8988T (cell line): ENCODE results near the gene TRABD2B.

Source experiments
- DNase-seq: peaks from one replicate; pipeline ENCODE4 v3.0.0; 2011

TRABD2B gene

DNA sequence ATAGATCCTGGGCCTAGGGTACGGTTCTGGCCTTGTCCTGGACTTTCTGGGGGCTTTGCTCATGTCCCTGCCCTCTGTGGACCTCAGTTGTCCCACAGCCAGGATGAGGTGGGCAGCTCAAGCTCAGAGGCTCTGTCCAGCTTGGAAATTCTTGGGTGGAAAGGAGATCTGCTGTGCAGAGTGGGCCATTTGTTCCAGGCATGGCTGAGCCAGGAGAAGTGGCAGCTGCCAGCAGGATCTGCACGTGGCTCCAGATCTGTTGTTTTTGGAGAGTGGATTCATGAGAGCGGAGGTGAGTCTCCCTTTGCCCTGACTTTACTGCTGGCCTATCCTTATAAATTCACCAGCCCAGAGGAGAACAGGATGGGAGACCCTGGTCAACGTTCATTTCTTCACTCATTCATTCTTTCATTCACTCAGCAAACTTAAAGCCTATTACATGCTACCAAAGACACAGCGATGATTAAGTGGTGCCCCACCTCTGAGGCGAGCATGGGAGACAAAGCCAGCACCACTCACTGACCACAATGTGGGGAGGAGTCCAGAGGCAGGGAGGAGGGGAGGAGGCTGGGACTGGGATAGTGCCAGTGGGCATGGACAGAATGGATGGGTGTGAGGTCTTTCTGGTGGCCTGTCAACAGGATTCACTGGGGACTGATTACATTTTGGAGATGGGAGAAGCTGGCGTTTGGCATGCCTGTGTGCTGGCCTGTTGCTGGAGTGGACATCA, 205.1 kb downstream of the TRABD2B start:
- DNase-seq: no peak

DNA sequence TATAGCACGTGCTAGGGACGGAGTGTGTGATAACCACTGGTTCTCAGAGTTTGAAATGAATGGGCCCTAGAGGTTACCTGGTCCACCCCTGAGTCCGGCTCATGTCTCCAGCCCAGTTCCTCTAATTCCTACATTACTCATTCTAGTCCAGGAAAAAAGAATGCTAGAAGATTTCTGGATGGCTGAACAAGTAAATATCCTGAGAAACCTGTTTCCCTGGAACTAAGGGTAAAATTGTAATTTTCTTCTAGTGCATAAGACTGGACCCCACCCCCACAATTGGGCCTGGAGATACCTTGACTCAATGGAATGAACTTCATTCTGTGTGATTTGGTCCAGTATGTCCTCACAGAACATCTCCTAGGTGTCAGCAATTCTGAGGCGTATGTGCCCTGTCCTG, 208.4 kb downstream of the TRABD2B start:
- no peak for DNase-seq

DNA sequence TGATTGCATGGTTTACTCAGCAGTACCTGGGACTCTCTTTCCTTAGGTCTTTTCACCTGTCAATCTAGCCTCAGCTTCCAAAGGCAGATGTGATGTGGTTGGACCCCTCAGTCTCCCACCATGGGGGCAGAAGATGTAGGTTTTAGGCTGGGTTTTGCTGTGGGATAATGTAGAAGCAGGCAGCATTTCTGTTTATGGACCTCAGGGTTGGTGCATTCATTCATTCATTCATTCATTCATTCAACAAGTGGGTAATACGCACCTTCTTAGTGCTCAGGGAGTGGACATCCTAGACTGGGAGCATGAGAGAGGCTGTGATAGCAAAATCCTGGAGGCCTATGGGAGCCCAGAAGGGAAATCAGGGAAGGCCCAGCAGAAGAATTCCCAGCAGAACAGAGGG, 209.6 kb downstream of the TRABD2B start:
- no peak for DNase-seq

DNA sequence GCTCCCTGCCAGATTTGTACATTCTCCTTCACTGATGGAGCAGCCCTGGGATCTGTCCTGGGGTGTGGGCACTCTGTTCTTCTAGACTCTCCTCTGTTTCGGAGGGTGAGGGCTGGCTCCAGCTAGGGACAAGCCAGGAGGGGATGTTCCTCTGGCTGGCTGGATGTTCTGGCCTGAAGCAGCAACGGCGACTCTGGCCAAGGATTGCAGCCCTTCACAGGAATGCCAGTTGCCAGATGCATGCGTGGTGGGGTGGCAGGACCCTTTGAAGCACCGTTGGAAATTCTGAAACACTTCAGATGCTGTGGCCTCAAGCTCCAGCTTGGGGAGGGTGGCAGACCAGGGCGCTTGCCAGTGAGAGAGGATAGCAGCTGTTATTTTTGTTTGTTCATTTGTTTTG, 210.9 kb downstream of the TRABD2B start:
- no peak for DNase-seq

DNA sequence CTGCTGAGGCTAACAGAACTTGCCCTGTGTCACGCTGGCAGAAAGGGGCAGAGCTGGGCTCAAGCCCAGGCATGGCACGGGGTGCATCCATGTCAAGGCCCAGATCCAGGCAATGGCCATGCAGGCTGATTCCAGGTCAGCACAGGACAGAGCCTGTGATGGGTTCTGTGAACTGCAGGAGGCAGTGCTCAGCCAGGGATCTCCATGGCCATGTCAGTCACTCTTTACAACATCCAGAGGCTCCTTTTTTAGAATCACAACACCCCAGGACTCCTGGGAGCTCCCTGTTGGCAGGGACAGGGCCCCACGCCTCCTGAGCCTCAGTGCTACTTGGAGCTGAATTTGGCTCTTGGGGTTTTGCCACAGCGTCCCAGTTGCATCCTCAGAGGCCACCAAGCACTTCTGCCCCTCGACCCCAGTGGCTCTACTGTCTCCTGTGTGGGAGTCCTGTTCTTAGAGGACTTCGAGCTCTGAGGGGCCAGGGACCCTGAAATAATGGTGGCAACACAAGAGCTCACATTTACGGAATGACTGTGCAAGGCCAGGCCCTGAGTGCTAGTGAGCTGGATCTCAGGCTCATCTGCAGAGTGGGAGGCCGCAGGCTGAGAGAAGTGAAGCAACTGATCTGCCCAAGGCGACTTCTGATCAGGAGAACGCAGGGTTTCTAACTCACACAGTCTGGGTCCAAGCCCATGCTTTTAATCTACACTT, 211.5 kb downstream of the TRABD2B start:
- no peak for DNase-seq

DNA sequence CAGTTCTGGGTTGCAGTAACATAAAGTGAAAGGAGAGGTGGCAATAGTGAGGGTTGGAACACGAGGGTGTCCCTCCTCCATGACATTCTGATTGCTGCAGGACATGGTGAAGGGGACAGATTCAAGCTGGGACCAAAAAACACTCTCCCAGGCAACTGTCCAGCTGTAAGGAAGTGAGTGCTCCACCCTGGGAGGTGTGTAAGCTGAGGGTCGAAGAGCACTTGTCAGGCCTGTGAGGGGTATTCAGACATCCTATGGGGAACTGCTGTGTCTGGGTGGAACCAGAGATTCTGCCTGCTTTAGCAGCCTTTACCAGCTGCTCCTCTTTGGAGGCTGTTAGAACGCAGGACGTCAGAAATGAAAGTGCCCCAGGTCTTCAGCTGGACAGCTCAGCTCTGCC, 212.1 kb downstream of the TRABD2B start:
- DNase-seq: no peak

DNA sequence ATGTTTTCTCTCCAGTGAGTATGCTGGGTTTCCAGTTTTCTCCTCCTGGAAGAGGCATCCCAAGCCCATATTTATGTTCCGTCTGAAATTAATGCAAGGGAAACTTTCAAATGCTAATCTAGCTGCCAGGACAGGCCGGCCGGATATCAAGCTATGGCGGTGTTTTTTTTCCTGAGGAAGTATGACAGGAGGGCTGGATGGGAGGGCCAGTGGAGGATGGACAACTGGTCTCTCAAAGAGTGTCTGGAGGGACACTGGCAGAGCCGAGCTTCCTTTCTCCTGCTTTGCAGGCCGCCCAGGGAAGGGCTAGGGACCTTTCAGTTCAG, 212.7 kb downstream of the TRABD2B start:
- DNase-seq: no peak

DNA sequence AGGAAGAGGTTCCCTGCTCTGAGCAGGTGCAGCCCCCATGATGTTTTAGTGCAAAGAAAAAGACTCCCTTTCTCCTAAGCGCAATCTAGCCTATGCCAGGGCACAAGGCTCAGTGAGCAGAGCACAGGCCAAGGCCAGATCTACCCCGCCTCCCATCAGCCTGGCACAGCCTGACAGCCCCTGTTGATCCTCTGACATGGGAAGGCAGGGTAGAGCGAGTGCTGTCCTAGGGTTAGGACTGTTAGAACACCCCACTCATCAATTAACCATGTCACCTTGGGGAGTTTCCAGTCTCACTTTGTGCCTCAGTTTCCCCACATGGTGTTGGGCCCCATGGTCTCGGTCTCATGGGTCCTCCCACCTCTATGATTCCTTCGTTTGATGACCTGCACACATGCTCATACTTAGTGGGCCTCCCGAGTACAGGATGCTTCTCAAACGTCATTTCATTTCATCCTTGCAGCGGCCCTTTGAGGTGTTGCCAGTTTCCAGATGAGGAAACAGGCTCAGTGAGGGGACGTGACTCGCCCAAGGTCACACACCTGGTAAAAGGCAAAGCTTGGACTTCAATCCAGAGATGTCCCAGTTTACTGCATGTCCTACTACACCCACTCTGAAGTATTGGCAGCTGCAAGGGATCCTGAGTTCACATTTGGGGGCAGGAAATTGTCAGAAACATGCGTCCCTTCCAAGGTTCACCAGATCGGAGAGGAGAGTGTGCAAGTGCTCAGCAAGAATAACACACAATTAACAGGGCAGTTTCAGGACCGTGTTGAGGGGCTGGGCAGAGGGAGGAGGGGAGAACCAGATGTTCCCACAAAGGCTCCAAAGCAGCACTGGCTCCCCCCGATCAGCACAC, 213.3 kb downstream of the TRABD2B start:
- DNase-seq: no peak

DNA sequence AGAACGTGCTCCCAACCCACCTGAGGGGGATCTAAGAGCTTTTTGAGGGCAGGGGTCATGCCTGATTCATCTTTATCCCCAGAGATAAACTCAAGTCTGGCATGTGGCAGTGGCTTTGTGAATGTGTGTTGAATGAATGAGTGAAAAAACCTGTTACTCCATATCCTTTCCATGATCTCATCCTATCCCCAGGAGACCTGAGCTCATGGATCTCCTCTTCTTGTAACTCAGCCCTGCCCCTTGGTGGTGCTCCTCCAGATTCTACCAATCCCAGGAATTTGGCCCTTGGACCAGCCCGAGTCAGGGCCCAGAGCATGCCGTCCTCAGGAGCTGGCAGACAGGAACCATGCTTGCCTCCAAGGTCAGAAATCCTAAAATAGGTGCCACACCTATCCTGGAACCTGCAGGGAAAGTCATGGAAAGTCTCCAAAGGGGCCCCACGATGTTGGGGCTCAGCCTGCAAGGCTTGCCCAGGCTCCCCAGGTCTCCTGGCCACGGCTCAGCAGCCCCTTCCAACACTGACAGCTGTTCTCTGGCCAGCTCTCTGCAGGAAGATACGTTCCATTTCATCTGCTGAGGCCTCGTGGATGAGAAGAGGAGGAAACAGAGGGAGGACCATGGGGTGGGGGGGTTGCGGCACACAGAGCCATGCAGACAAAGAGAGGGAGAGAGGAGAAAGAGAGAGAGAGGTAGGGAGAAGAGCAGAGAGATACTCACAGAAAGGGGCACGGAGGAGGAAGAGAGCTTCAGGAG, 214.6 kb downstream of the TRABD2B start:
- DNase-seq: no peak

DNA sequence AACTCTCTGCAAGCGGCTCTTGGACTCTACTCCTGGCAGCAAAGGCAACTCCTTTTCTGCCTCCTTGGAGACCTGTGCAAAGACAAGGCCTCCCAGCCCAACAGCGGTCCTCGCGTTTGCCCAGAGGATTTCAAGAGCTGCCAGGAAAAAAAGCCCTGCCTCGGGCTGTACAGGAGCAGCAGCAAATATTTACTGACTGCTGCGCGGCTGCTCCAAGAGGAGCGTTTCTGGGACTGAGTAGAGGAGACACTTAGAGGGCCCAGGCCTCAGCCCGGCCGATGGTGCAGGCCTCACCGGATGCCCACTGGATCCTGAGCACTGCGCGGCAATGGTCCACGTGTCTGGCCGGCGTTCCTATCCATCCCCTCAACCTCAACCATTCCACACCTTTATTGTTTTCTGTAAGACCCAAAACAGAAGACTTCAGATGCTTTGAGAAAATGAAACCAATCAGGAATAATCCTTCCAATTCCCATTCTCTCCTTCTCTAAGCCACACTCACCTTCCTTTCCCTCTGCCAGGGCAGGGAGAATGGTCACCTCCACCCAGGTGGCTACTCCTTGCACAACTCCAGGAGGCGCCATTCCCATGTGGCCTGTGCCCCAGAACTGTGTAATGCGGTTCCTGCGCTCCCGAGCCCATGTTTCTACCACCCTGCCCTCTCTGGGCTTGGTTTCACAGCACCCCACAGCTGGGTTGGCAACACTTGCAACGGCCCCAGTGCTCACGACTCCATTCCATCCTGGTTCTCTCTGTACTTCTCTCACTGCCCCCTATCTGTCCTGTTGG, 215.8 kb downstream of the TRABD2B start:
- no peak for DNase-seq

DNA sequence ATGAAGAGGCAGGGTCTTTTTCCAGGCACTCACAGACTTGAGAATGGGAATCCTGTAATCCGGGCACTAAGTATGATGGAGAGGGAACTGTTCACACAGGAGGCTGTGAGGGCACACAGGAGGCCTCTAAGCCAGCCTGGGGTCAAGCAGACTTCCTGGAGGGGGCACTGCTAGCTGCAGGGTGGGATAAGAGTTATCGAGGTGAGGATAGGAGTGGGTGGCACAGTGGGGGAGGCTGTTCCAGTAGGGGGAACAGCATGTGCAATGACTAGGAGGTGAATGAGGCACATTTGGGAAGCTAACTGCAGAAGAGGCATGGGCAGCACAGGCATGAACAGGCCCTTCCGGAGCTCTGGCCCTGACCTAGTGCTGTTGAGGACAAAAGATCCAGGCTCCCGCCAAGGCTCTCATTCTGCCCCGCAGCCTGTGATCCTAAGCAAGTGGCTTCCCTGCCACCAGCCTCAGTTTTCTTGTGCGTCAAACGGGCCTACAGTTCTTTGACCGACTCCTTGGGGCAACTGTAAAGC, 216.7 kb downstream of the TRABD2B start:
- DNase-seq: no peak

DNA sequence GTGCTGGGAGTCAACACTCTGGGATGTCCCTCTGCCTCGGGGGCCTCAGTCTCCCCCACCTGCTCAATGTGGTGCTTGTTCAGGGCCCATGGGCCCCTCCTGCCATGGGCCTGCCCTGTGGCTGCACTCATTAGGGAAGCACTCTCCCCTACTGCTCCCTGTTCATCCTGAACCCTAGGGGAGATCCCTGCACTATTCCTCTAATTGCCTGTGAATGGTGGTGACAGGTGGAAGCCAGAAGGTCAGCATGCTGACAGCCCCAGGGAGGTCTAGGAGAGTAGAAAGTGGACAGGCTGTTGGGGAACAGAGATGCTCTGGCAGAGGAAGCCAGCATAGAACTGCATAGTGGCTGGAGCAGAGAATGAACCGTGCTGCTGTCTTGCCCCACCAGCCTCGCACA, 217.6 kb downstream of the TRABD2B start:
- DNase-seq: no peak

DNA sequence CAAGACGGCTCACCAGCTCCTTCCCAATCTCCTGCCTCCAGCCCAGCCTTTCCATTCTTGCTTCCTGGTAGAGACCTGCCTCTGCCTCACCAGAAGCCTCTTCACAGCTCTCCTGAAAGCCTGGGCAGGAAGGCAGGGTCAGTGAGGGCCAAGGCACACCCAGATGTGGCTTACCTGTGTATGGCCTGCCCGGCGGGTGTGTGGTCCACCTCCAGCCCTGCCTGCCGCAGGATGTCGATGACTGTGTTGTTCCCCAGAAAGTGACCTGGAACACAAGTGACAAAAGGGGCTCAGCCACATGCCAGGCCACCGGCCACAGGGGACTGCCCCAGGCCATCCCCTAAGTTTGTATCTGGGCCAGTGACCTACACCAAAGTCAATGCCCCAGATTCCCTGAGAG, 218.9 kb downstream of the TRABD2B start:
- DNase-seq: no peak

DNA sequence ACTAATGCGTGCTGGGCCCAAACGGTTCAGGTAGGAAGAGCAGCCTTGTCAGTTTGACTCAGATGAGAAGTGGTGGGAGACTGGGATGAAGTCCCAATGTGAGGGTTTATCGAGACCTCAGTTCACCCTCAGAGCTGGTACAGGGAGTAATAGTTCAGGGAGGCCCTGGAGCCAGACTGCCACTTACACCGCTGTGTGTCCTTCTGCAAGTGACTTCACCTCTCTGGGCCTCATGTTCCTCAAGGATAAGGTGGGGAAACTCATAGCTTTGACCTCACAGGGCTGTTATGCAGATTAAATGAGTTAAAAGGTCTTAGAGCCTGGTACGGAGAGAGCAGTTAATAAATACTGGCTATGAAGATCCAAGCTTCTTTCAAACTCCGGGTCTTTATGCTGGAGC, 219.9 kb downstream of the TRABD2B start:
- DNase-seq: no peak

DNA sequence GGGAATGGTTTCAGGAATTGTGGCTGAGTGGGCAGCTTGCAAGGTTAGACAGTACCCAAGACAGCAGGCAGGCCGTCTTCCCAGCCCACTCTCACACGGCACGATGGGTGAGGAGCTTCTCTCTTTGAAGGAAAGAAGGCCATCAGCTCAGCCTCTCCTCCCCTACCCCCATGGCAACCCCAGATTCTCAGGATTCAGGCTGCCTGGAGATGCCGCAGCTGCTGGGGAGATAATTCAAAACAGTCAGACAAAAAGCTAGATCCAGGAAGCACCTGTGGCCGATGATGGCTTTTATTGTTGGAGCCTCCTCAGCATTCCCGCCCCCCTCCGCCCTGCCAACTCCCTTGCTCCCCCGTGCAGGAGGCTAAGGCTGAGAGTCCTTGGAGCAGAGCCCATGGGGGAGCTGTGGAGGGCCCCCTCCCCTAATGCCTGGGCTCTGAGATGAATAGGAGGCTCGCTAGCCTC, 220.5 kb downstream of the TRABD2B start:
- no peak for DNase-seq

DNA sequence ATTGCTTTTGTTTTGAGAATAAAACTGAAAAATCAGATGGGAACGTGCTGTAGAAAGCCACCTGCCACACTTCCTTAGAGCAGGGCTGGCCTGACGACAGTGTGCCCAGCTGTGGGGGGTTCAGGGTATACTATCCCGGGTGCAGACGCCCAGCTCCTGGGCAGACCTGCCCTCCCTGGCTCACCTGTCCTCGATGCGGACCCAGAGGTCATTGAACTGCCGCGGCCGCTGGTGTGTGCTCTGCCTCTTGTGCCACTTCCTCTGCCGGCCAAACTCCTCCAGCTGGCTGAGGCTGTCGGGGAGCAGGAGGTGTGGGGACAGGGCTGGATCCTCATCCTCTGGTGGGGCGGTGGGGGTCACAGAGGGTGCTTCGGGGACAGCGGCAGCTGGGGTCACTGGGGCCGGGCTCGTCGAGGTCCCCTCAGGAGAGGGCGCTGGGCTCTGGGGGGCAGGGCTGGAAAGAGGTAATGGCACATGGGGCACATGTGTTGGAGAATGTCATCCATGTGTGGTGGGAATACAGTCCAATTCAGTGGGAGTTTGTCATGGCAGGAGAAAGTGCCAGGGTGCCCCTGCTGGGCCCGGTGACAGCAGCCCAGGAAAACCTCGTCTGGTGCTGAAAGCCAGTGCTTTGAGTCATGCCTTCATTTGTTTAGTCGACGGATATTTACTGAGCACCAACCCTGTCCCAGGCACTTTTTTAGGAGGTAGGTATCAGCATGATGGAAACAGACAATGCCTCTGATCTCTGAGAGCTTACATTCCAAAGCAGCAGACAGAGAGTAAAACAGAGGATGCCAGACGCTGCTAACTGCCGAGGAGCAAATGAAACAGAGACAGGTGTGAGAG, 222.0 kb downstream of the TRABD2B start:
- no peak for DNase-seq

DNA sequence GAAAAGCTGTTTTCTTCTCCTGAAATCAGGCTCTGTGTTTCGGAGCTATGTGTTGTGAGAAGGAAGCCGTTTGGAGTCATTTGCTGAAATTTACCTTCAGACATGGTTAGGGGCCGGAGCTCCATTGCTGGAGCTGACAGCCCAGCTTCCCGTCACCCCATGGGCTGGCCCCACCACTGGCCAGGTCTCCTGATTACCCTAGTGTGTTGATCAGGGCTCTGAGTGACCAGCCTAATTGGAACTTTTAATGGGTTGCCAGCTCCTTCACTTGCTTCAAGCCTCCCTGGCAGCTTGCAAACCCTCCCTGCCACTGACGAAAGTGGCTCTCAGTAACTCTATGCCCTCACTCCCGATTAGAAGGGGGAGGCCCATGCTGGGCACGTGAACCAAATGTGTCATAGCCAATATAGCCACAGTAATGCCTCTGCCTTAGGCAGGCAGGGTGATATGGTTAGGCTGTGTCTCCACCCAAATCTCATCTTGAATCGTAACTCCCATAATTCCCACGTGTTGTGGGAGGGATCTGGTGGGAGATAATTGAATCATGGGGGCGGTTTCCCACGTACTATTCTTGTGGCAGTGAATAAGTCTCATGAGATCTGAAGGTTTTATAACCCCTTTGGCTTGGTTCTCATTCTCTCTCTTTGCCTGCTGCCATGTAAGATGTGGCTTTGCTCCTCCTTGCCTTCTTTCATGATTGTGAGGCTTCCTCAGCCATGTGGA, 224.1 kb downstream of the TRABD2B start:
- no peak for DNase-seq

DNA sequence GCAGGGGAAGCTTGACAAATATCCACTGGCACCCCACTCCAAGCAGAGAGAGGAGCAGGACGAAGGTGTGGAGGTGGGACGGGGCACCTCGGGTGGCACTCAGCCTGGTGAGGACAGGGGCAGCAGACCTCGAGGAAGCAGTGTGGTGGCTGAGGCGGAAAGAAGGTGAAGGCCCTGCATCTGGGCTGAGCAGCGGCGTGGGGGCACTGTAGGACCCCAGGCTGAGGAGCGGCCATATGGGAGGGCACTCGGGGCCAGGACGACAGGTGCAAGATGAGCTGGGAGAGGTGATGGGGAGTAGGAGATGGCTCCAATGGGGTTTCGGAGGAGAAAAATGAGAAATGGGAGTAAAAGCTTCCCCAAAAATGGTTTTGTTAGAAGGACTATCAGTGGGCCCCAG, 224.9 kb downstream of the TRABD2B start:
- DNase-seq: no peak

DNA sequence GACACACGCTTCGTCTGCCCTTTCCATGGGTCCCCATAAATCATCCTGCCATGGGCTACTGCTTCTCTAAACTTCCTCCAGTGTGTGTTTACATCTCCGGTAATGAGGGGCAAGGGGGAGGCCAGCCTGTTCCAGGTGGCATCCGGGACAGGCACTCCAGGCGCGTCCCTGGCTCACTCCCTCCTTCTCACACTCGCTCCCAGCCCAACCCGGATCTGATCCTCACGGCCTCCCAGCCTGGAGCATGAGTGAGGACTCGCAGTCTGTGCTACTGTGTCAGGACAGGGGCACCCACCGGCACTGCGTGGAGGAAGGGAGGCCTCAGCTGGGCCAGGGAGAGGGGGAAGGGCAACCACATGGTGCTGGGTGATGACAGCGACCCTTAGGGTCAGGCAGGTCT, 225.4 kb downstream of the TRABD2B start:
- DNase-seq: no peak

DNA sequence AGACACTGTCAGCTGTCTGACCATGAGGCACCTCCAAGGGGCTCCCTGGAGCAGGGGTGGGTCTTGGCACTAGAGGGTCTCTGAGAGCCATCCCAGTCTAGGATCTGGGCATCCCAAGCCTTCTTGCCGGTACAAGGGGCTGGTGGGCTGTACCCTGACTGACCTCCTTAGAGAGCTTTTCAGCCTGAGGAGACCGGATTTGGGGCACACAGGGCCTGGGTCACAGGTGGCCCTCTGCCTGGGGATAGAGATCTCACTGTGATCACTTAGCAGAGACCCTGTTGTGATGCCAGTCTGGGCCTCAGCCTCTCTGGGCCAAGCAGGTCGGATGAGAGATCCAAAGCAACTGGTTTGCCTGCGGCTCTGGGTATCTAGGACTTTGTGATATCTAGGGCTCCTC, 227.2 kb downstream of the TRABD2B start:
- DNase-seq: no peak
